Osteocyte (in vitro differentiated cells): ENCODE data around the gene SYT5. TPM values are rescaled to one million over a fixed set of nuclear protein-coding genes. Genes with fewer than 3 reads are reported as not detected.

Source experiments
- DNase-seq: peaks from one replicate; pipeline ENCODE4 v3.0.0; 2021; ENCODE audit warnings: mixed read lengths; ENCODE audit not compliant: unreplicated experiment; ENCODE audit errors: extremely low spot score
- H3K27ac Mint-ChIP-seq: one replicate; pipeline ENCODE4 v1.8.0; 2021; ENCODE audit warnings: mild to moderate bottlenecking, mixed read lengths; ENCODE audit not compliant: unreplicated experiment
- H3K27me3 Mint-ChIP-seq: one replicate; pipeline ENCODE4 v1.8.0; 2021; ENCODE audit warnings: mixed read lengths; ENCODE audit not compliant: unreplicated experiment
- H3K36me3 Mint-ChIP-seq: one replicate; pipeline ENCODE4 v1.8.0; 2021; ENCODE audit warnings: mixed read lengths; ENCODE audit not compliant: unreplicated experiment
- H3K4me1 Mint-ChIP-seq: one replicate; pipeline ENCODE4 v1.8.0; 2021; ENCODE audit warnings: mixed read lengths; ENCODE audit not compliant: unreplicated experiment
- H3K4me3 Mint-ChIP-seq: one replicate; pipeline ENCODE4 v1.8.0; 2021; ENCODE audit warnings: mild to moderate bottlenecking, moderate library complexity, mixed read lengths; ENCODE audit not compliant: unreplicated experiment
- H3K9me3 Mint-ChIP-seq: one replicate; pipeline ENCODE4 v1.8.0; 2021; ENCODE audit warnings: mixed read lengths; ENCODE audit not compliant: unreplicated experiment
- CTCF ChIP-seq: fragments of 200-600 bp; sonication (generic); IDR thresholded peaks from 2 replicates; pipeline ENCODE4 v1.5.0; 2021; ENCODE audit warnings: antibody characterized with exemption, mild to moderate bottlenecking, moderate library complexity
- total RNA-seq: library from RNA; stranded (reverse); gene quantifications from 2 replicates; pipeline ENCODE4 v1.2.1, GENCODE V29; 2021

The SYT5 gene
- total RNA-seq, 1 donor from 2014 or later: not detected

GRCh38 chr19:55178781-55179599 is 1.1 kb downstream of the SYT5 start:
- Mint-ChIP-seq H3K4me3 (peak overlapping the region; percentile 72), H3K36me3 (no peaks in the 10 kb centered on the region), H3K4me1 (peaks cover 14% of the 10 kb centered on the region), H3K27ac (peak overlapping the region; percentile 66), H3K9me3 (no peaks in the 10 kb centered on the region), H3K27me3 (peaks cover 29% of the 10 kb centered on the region)
- no peak for TF ChIP-seq CTCF
- DNase-seq: peak; percentile 93

GRCh38 chr19:55176076-55176475 is 4.0 kb downstream of the SYT5 start:
- H3K27me3 Mint-ChIP-seq: peaks cover 33% of the 10 kb centered on the region
- no peaks in the 10 kb centered on the region for H3K36me3 Mint-ChIP-seq
- H3K9me3 Mint-ChIP-seq: no peaks in the 10 kb centered on the region
- H3K4me1 Mint-ChIP-seq: peaks cover 28% of the 10 kb centered on the region
- H3K27ac Mint-ChIP-seq: no peak overlapping the region
- no peak for DNase-seq
- no peak for TF ChIP-seq CTCF
- no peak overlapping the region for H3K4me3 Mint-ChIP-seq

GRCh38 chr19:55175117-55175867 is 4.8 kb downstream of the SYT5 start:
- peaks cover 30% of the 10 kb centered on the region for H3K27me3 Mint-ChIP-seq
- no peaks in the 10 kb centered on the region for H3K36me3 Mint-ChIP-seq
- no peak for DNase-seq
- peaks cover 26% of the 10 kb centered on the region for H3K4me1 Mint-ChIP-seq
- no peak for TF ChIP-seq CTCF
- H3K4me3 Mint-ChIP-seq: no peak overlapping the region
- H3K9me3 Mint-ChIP-seq: no peaks in the 10 kb centered on the region
- H3K27ac Mint-ChIP-seq: no peak overlapping the region

GRCh38 chr19:55174425-55175116 is 5.5 kb downstream of the SYT5 start:
- DNase-seq: no peak

More at GRCh38 chr19:55174425-55175116, 5.5 kb downstream of the SYT5 start:
- no peak for TF ChIP-seq CTCF
- Mint-ChIP-seq H3K36me3 (no peaks in the 10 kb centered on the region), H3K4me3 (peak overlapping the region; percentile 69), H3K4me1 (peaks cover 21% of the 10 kb centered on the region), H3K27ac (no peak overlapping the region), H3K9me3 (no peaks in the 10 kb centered on the region), H3K27me3 (peaks cover 31% of the 10 kb centered on the region)
